DND-41 (cell line): Measurements from ENCODE around the gene ATOX1.

Experiments
- ATAC-seq: fragments of 200-7000 bp; cut with Tn5 transposase; 3 replicates; pipeline ENCODE4 v1.9.1; 2021; ENCODE audit warnings: low read depth; ENCODE audit not compliant: insufficient read depth
- DNase-seq: peaks from one replicate; pipeline ENCODE4 v3.0.0-alpha.2; 2020
- H2AFZ ChIP-seq: 2 replicates; pipeline ENCODE4 v1.6.0; 2012; ENCODE audit warnings: low read depth, low read length
- H3K27ac ChIP-seq: 2 replicates; pipeline ENCODE4 v1.5.1; 2012; ENCODE audit warnings: low read length, inconsistent platforms
- H3K27me3 ChIP-seq: fragments of 200-600 bp; sonication (generic); 2 replicates; pipeline ENCODE4 v1.6.0; 2012; ENCODE audit warnings: low read length, mild to moderate bottlenecking, inconsistent platforms; ENCODE audit not compliant: insufficient read depth, poor library complexity
- H3K36me3 ChIP-seq: 2 replicates; pipeline ENCODE4 v1.5.1; 2012; ENCODE audit warnings: low read length, inconsistent platforms; ENCODE audit not compliant: insufficient read depth
- H3K4me1 ChIP-seq: 2 replicates; pipeline ENCODE4 v1.5.1; 2012; ENCODE audit warnings: mild to moderate bottlenecking, low read length; ENCODE audit not compliant: insufficient read depth
- H3K4me2 ChIP-seq: 2 replicates; pipeline ENCODE4 v1.6.0; 2012; ENCODE audit warnings: mild to moderate bottlenecking, moderate library complexity, low read length, inconsistent platforms; ENCODE audit not compliant: insufficient read depth
- H3K4me3 ChIP-seq, 2 experiments: fragments of 200-600 bp in 1 of 2; shearing (Covaris generic) in 1 of 2; 2 replicates each; pipeline ENCODE4 v1.5.1; 2012 to 2016; ENCODE audit warnings: inconsistent platforms in 2 of 2, low read length in 2 of 2, mild to moderate bottlenecking in 2 of 2, low read depth in 1 of 2, moderate library complexity in 1 of 2
- H3K79me2 ChIP-seq: 2 replicates; pipeline ENCODE4 v1.6.0; 2012; ENCODE audit warnings: low read length, inconsistent platforms; ENCODE audit not compliant: insufficient read depth
- H3K9ac ChIP-seq: 2 replicates; pipeline ENCODE4 v1.6.0; 2012; ENCODE audit warnings: low read depth, mild to moderate bottlenecking, inconsistent platforms, low read length, moderate library complexity
- H3K9me3 ChIP-seq: 2 replicates; pipeline ENCODE4 v1.5.1; 2012; ENCODE audit warnings: low read length, moderate library complexity, mild to moderate bottlenecking, inconsistent platforms; ENCODE audit not compliant: insufficient read depth, severe bottlenecking
- H4K20me1 ChIP-seq: 2 replicates; pipeline ENCODE4 v1.6.0; 2012; ENCODE audit warnings: low read length; ENCODE audit not compliant: insufficient read depth
- EZH2 ChIP-seq: IDR thresholded peaks from 3 replicates; pipeline ENCODE4 v1.6.1; 2012; ENCODE audit warnings: borderline replicate concordance, low read depth, mild to moderate bottlenecking, moderate library complexity, low read length, inconsistent platforms; ENCODE audit not compliant: severe bottlenecking
- TF ChIP-seq, protein P1 (sequence below): IDR thresholded peaks from 2 replicates; pipeline ENCODE4 v1.5.1; 2012; ENCODE audit warnings: borderline replicate concordance, low read length, moderate library complexity, mild to moderate bottlenecking; ENCODE audit not compliant: poor library complexity, severe bottlenecking; ENCODE audit errors: extremely low read depth

Gene ATOX1

DNA sequence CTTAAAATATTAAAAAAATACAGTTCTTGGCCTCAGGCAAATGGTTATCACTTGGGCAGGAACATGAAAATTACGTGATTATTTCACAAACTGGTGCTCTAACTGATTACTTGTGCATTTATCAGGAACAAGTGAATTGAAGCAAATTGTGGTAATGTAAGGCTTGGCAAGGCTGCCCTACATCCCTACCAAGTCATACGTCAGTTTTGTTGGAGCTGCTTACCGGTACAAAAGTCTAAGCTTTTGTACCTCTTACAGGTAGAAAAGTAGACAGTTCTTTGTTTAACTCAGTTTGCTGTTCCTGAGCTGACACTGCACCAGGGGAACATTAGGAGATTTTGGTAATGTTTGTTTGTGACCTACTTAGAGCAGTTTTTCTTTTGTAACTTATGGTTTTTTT is 15.5 kb upstream of the ATOX1 start:
- peak overlapping the region; percentile 94; the same call in 1 of the 2 replicates for H3K27ac ChIP-seq
- DNase-seq (no peak), ATAC-seq (no peak)
- H3K4me1 ChIP-seq: peaks cover 64% of the 10 kb centered on the region
- H3K9ac ChIP-seq: peak overlapping the region; percentile 98
- no peak overlapping the region for H2AFZ ChIP-seq
- peaks cover 90% of the 10 kb centered on the region for H3K79me2 ChIP-seq
- H3K4me2 ChIP-seq: peak overlapping the region; percentile 87
- no peaks in the 10 kb centered on the region for H3K27me3 ChIP-seq
- TF ChIP-seq, protein P1, sequence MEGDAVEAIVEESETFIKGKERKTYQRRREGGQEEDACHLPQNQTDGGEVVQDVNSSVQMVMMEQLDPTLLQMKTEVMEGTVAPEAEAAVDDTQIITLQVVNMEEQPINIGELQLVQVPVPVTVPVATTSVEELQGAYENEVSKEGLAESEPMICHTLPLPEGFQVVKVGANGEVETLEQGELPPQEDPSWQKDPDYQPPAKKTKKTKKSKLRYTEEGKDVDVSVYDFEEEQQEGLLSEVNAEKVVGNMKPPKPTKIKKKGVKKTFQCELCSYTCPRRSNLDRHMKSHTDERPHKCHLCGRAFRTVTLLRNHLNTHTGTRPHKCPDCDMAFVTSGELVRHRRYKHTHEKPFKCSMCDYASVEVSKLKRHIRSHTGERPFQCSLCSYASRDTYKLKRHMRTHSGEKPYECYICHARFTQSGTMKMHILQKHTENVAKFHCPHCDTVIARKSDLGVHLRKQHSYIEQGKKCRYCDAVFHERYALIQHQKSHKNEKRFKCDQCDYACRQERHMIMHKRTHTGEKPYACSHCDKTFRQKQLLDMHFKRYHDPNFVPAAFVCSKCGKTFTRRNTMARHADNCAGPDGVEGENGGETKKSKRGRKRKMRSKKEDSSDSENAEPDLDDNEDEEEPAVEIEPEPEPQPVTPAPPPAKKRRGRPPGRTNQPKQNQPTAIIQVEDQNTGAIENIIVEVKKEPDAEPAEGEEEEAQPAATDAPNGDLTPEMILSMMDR: no peak
- no peak for TF ChIP-seq EZH2
- H4K20me1 ChIP-seq: peaks cover 67% of the 10 kb centered on the region
- peak overlapping the region; percentile 93 to 95 for H3K4me3 ChIP-seq
- H3K9me3 ChIP-seq: no peaks in the 10 kb centered on the region
- peaks cover 49% of the 10 kb centered on the region for H3K36me3 ChIP-seq

DNA sequence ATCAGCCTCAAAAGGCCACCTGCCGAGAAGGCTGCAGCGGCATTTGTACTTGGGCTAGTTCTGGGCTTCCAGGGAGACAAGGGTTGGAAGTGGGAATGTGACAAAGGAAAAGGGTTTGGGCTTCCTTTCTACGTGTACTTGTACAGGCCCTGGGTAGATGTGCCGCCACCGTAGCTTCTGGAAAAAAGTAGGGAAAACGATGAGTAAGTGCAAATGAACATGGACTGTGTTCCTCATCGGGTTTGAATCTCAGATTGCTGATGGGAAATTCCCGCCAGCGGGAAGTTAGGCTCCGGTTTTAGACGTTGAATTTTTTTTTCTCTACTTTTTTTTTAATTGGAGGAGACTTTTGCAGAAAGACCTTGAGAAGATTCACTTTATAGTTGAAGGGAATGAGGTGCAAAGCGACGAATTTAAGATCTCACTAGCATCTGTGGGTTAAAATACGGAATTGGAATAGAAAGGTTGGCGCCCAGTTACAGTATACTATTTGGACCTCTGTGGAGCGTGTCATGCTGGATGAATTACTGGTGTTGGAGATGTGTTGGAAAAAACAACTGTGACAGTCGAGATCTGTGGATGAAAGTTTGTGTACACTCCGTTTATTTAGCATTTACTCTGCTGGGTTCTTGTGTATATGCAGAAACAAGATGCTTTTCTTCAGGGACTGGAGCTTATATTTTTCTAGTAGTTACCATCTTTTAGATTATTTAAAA is 14.6 kb upstream of the ATOX1 start:
- Histone ChIP-seq H3K4me2 (peak overlapping the region; percentile 87), H3K79me2 (peaks cover 81% of the 10 kb centered on the region), H3K9me3 (no peaks in the 10 kb centered on the region), H3K4me3 (peak overlapping the region; percentile 93 to 95), H3K27ac (peak overlapping the region; percentile 94), H2AFZ (peak overlapping the region; percentile 63; the same call in 1 of the 2 replicates), H4K20me1 (peaks cover 57% of the 10 kb centered on the region), H3K27me3 (no peaks in the 10 kb centered on the region), H3K4me1 (peaks cover 58% of the 10 kb centered on the region), H3K9ac (peak overlapping the region; percentile 98), H3K36me3 (peaks cover 47% of the 10 kb centered on the region)
- DNase-seq: no peak
- ATAC-seq: no peak
- no peak for TF ChIP-seq EZH2
- TF ChIP-seq, protein P1: no peak

DNA sequence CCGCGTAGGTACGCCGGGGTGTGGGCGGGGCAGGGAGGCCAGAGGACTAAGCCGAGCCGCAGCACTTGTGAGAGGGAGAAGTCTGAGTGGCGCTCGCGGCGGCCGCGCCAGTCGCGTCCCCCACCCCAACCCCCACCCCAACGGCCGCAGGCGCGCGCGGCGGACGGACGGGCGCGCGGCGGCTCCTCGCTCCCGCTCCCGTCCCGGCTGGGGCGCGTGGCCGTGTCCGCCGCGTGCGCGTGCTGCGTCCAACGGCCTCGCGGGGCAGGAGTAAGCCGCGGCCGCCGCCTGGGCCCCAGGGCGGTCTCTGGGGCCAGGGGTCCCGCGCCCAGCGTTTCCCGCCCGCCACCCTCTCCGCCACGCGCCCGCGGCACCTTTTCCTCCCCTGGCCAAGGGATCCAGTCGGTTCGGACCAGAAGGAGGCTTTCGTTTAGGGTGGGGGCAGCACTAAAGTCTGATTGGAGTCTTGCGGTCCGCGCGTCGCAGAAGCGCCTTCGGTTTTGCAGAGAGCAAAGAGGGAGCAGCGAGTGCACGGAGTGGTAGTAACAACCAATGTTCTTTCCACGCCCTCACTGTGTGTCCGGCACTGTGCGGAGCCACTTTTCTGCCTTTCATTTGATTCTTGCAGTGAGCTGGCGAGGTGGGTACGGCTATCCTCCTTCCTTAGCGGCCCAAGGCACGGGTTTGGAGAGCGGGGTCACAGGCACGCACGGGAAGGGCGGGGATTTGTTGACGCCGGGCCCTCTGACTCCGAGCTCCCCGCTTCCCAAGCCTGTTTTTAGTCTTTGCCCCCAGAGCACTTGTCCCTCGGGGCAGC is 13.8 kb upstream of the ATOX1 start:
- Histone ChIP-seq H3K9me3 (no peaks in the 10 kb centered on the region), H3K9ac (peak overlapping the region; percentile 98), H3K36me3 (peaks cover 39% of the 10 kb centered on the region), H3K79me2 (peaks cover 73% of the 10 kb centered on the region), H3K4me2 (peak overlapping the region; percentile 87), H2AFZ (peak overlapping the region; percentile 63), H3K4me1 (peaks cover 51% of the 10 kb centered on the region), H3K27ac (peak overlapping the region; percentile 94), H4K20me1 (peaks cover 49% of the 10 kb centered on the region), H3K4me3 (peak overlapping the region; percentile 93 to 95), H3K27me3 (no peaks in the 10 kb centered on the region)
- ATAC-seq (no peak), DNase-seq (peak; percentile 51)
- TF ChIP-seq, protein P1: peak; percentile 11
- TF ChIP-seq EZH2: no peak
